H9 (cell line): Measurements from ENCODE around the gene IRF4. TPM values are rescaled to one million over a fixed set of nuclear protein-coding genes. Genes with fewer than 3 reads are reported as not detected.

Source experiments
- DNase-seq: peaks from one replicate; pipeline ENCODE4 v3.0.0-alpha.2; 2017
- H2AFZ ChIP-seq: one replicate; pipeline ENCODE4 v1.6.1; 2013; ENCODE audit warnings: mild to moderate bottlenecking, low read length, control low read depth, moderate library complexity
- H2AK5ac ChIP-seq: 2 replicates; pipeline ENCODE4 v1.6.1; 2013; ENCODE audit warnings: low read length, control low read depth, mixed read lengths; ENCODE audit not compliant: insufficient read length
- H2BK120ac ChIP-seq: one replicate; pipeline ENCODE4 v1.6.1; 2013; ENCODE audit warnings: low read depth, mild to moderate bottlenecking, low read length, control low read depth, inconsistent platforms; ENCODE audit not compliant: poor library complexity, severe bottlenecking
- H2BK12ac ChIP-seq: 2 replicates; pipeline ENCODE4 v1.6.1; 2013; ENCODE audit warnings: low read length, control low read depth, mixed read lengths, low read depth; ENCODE audit not compliant: insufficient read length
- H2BK15ac ChIP-seq: 2 replicates; pipeline ENCODE4 v1.6.1; 2013; ENCODE audit warnings: low read depth, low read length, control low read depth
- H2BK20ac ChIP-seq: one replicate; pipeline ENCODE4 v1.6.1; 2013; ENCODE audit warnings: low read depth, mild to moderate bottlenecking, low read length, control low read depth, inconsistent platforms; ENCODE audit not compliant: poor library complexity, severe bottlenecking
- H2BK5ac ChIP-seq: 2 replicates; pipeline ENCODE4 v1.6.1; 2013; ENCODE audit warnings: low read length, control low read depth, mixed read lengths; ENCODE audit not compliant: insufficient read length
- H3K14ac ChIP-seq: 2 replicates; pipeline ENCODE4 v1.6.1; 2013; ENCODE audit warnings: low read length, control low read depth; ENCODE audit not compliant: insufficient read depth
- H3K18ac ChIP-seq: 2 replicates; pipeline ENCODE4 v1.6.1; 2013; ENCODE audit warnings: low read depth, mild to moderate bottlenecking, mixed read lengths, low read length, control low read depth; ENCODE audit not compliant: insufficient read length
- H3K23ac ChIP-seq: 2 replicates; pipeline ENCODE4 v1.6.1; 2013; ENCODE audit warnings: low read length, control low read depth, mixed read lengths, low read depth; ENCODE audit not compliant: insufficient read length
- H3K23me2 ChIP-seq: 2 replicates; pipeline ENCODE4 v1.6.1; 2013; ENCODE audit warnings: low read depth, mild to moderate bottlenecking, mixed read lengths, low read length, control low read depth; ENCODE audit not compliant: insufficient read length, poor library complexity, severe bottlenecking
- H3K27ac ChIP-seq: 2 replicates; pipeline ENCODE4 v1.5.1; 2013; ENCODE audit warnings: low read length, control low read depth, mixed read lengths, low read depth; ENCODE audit not compliant: insufficient read length
- H3K27me3 ChIP-seq: 2 replicates; pipeline ENCODE4 v1.6.1; 2013; ENCODE audit warnings: low read length, control low read depth, inconsistent platforms; ENCODE audit not compliant: insufficient read depth
- H3K4ac ChIP-seq: 2 replicates; pipeline ENCODE4 v1.6.1; 2013; ENCODE audit warnings: low read depth, mild to moderate bottlenecking, control low read depth, inconsistent platforms, low read length, moderate library complexity
- H3K4me1 ChIP-seq: 2 replicates; pipeline ENCODE4 v1.6.1; 2013; ENCODE audit warnings: low read length, control low read depth, inconsistent platforms; ENCODE audit not compliant: insufficient read depth
- H3K4me2 ChIP-seq: 2 replicates; pipeline ENCODE4 v1.6.1; 2013; ENCODE audit warnings: low read length, control low read depth, mixed read lengths; ENCODE audit not compliant: insufficient read length, insufficient read depth
- H3K56ac ChIP-seq: 2 replicates; pipeline ENCODE4 v1.6.1; 2013; ENCODE audit warnings: low read depth, mild to moderate bottlenecking, mixed read lengths, low read length, control low read depth; ENCODE audit not compliant: insufficient read length
- H3K79me1 ChIP-seq: 2 replicates; pipeline ENCODE4 v1.6.1; 2013; ENCODE audit warnings: low read depth, mild to moderate bottlenecking, moderate library complexity, low read length, control low read depth, inconsistent platforms; ENCODE audit not compliant: insufficient read depth, poor library complexity, severe bottlenecking
- H3K79me2 ChIP-seq: 2 replicates; pipeline ENCODE4 v1.6.1; 2013; ENCODE audit warnings: low read length, control low read depth, inconsistent platforms; ENCODE audit not compliant: insufficient read depth
- H3K9ac ChIP-seq: 2 replicates; pipeline ENCODE4 v1.6.1; 2013; ENCODE audit warnings: low read length, control low read depth, mixed read lengths; ENCODE audit not compliant: insufficient read length; ENCODE audit errors: extremely low read depth
- H3K9me3 ChIP-seq: one replicate; pipeline ENCODE4 v1.6.1; 2013; ENCODE audit warnings: low read depth, low read length, inconsistent platforms; ENCODE audit not compliant: control insufficient read depth
- H3T11ph ChIP-seq: one replicate; pipeline ENCODE4 v1.6.1; 2013; ENCODE audit warnings: mild to moderate bottlenecking, low read length, control low read depth, inconsistent platforms
- H4K20me1 ChIP-seq: one replicate; pipeline ENCODE4 v1.6.1; 2013; ENCODE audit not compliant: control insufficient read depth, insufficient read length, insufficient read depth
- H4K5ac ChIP-seq: 2 replicates; pipeline ENCODE4 v1.6.1; 2013; ENCODE audit warnings: low read depth, mild to moderate bottlenecking, mixed read lengths, low read length, control low read depth; ENCODE audit not compliant: insufficient read length
- H4K8ac ChIP-seq: replicated peaks from 2 replicates; pipeline ENCODE4 v1.6.1; 2013; ENCODE audit warnings: low read length, control low read depth, mixed read lengths, low read depth; ENCODE audit not compliant: insufficient read length
- H4K91ac ChIP-seq: 2 replicates; pipeline ENCODE4 v1.6.1; 2013; ENCODE audit warnings: low read depth, mild to moderate bottlenecking, moderate library complexity, mixed read lengths, low read length, control low read depth; ENCODE audit not compliant: insufficient read length
- H3K27ac Mint-ChIP-seq, 3 experiments: 2 replicates in 2 of 3; 3 replicates in 1 of 3; pipeline ENCODE4 v1.8.0; 2020 to 2021; ENCODE audit warnings: mixed read lengths in 3 of 3, mild to moderate bottlenecking in 1 of 3, moderate library complexity in 1 of 3
- H3K27me3 Mint-ChIP-seq: 2 replicates; pipeline ENCODE4 v1.8.0; 2021; ENCODE audit warnings: low read depth, mild to moderate bottlenecking, moderate library complexity, mixed read lengths
- H3K36me3 Mint-ChIP-seq, 3 experiments: 2 replicates in 2 of 3; 3 replicates in 1 of 3; pipeline ENCODE4 v1.8.0; 2020 to 2021; ENCODE audit warnings: low read depth in 3 of 3, mixed read lengths in 3 of 3; ENCODE audit not compliant: insufficient read depth in 1 of 3
- H3K4me1 Mint-ChIP-seq, 2 experiments: 2 replicates each; pipeline ENCODE4 v1.8.0; 2020; ENCODE audit warnings: mixed read lengths in 2 of 2
- H3K4me3 Mint-ChIP-seq, 2 experiments: 2 replicates in 1 of 2; 3 replicates in 1 of 2; pipeline ENCODE4 v1.8.0; 2020 to 2021; ENCODE audit warnings: mild to moderate bottlenecking in 2 of 2, mixed read lengths in 2 of 2, moderate library complexity in 1 of 2
- H3K9me3 Mint-ChIP-seq, 2 experiments: 2 replicates in 1 of 2; 3 replicates in 1 of 2; pipeline ENCODE4 v1.8.0; 2020; ENCODE audit warnings: mild to moderate bottlenecking in 2 of 2, mixed read lengths in 2 of 2, moderate library complexity in 1 of 2
- WGBS: extraction: QIAGEN DNeasy Blood & Tissue Kit; methylation state at CpG from one replicate; pipeline ENCODE4 v1.1.7; 2013; ENCODE audit warnings: missing lambda C conversion rate, low lambda C conversion rate, mixed read lengths; ENCODE audit not compliant: insufficient read length; ENCODE audit errors: extremely low coverage; 5-methylcytosine and 5-hydroxymethylcytosine counted together
- total RNA-seq: library from RNA; stranded (reverse); gene quantifications from 2 replicates; pipeline ENCODE4 v1.2.1, GENCODE V29; 2021
- TF ChIP-seq, protein P1 (sequence below): fragments of 200-600 bp; sonication (generic); conservative IDR thresholded peaks from 3 replicates; pipeline ENCODE4 v1.8.0; 2021; ENCODE audit warnings: antibody characterized with exemption, mild to moderate bottlenecking

The IRF4 gene
- total RNA-seq, 1 experiment from 2014 or later: 0.31 TPM

DNA sequence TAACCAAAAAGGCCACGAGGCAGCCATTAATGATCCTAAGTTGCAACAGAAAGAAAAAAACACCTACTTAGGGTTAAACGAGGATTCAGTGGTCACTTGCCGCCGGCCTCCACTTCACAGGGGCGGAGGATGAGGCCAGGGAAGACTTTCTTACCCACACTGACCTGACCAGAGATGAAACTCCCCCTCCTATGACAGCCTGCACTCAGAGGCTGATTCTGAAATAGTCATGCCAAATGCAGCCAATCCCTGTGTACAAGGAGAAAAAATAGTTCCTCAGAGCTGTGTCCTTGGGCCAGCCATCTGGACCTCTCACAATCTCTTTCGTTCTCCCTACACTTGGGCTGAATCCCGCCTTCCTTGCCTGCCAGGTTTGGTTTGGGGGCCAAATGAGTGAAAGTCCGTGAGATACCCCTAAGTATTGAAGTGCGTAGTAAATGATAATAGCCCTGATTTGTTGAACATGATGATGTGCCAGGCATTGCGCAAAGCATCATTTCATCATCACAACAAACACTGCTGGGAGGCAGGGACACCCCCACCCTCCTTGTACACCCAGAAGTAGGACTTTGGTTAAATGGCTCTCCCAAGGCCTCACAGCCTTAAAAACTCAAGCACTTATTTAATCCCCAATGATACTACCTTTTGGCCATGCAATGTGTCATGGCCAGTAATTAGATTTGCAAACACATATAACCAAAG, 3.2 kb upstream of the IRF4 start:
- H3K27ac ChIP-seq: no peak overlapping the region
- H4K91ac ChIP-seq: no peak overlapping the region
- H3K18ac ChIP-seq: no peak overlapping the region
- TF ChIP-seq, protein P1, sequence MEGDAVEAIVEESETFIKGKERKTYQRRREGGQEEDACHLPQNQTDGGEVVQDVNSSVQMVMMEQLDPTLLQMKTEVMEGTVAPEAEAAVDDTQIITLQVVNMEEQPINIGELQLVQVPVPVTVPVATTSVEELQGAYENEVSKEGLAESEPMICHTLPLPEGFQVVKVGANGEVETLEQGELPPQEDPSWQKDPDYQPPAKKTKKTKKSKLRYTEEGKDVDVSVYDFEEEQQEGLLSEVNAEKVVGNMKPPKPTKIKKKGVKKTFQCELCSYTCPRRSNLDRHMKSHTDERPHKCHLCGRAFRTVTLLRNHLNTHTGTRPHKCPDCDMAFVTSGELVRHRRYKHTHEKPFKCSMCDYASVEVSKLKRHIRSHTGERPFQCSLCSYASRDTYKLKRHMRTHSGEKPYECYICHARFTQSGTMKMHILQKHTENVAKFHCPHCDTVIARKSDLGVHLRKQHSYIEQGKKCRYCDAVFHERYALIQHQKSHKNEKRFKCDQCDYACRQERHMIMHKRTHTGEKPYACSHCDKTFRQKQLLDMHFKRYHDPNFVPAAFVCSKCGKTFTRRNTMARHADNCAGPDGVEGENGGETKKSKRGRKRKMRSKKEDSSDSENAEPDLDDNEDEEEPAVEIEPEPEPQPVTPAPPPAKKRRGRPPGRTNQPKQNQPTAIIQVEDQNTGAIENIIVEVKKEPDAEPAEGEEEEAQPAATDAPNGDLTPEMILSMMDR: no peak
- no peak overlapping the region for H2AK5ac ChIP-seq
- no peaks in the 10 kb centered on the region for H3K79me2 ChIP-seq
- no peak overlapping the region for H2BK20ac ChIP-seq
- no peak overlapping the region for H3K9ac ChIP-seq
- no peak for DNase-seq
- H2BK15ac ChIP-seq: no peak overlapping the region
- no peaks in the 10 kb centered on the region for H3K79me1 ChIP-seq
- H2BK120ac ChIP-seq: no peak overlapping the region
- peaks cover 24% of the 10 kb centered on the region for H3K23me2 ChIP-seq
- H3K27me3 Mint-ChIP-seq: peaks cover 94% of the 10 kb centered on the region
- no peak overlapping the region for H4K5ac ChIP-seq
- H3K36me3 Mint-ChIP-seq: no peaks in the 10 kb centered on the region
- peaks cover 0 to 5% of the 10 kb centered on the region in 2 experiments; a peak in 1 of 4 replicates for H3K4me1 Mint-ChIP-seq
- H3K9me3 Mint-ChIP-seq: no peaks in the 10 kb centered on the region; a peak in 1 of 5 replicates
- H3K9me3 ChIP-seq: no peaks in the 10 kb centered on the region
- H3T11ph ChIP-seq: no peak overlapping the region
- H3K14ac ChIP-seq: no peak overlapping the region
- H2AFZ ChIP-seq: no peak overlapping the region
- no peaks in the 10 kb centered on the region for H4K20me1 ChIP-seq
- no peak overlapping the region for H3K4me3 Mint-ChIP-seq
- WGBS: no CpG with 5 or more reads among the region's 10 CpGs
- no peak overlapping the region for H4K8ac ChIP-seq
- no peaks in the 10 kb centered on the region for H3K4me1 ChIP-seq
- H3K27ac Mint-ChIP-seq: no peak overlapping the region
- no peak overlapping the region for H3K4ac ChIP-seq
- H3K23ac ChIP-seq: no peak overlapping the region
- no peak overlapping the region for H3K4me2 ChIP-seq
- H3K56ac ChIP-seq: no peak overlapping the region
- no peak overlapping the region for H2BK5ac ChIP-seq
- H3K27me3 ChIP-seq: peaks cover 16% of the 10 kb centered on the region; the same call in 1 of the 2 replicates
- H2BK12ac ChIP-seq: no peak overlapping the region
